RPMI8226 (cell line): ENCODE measurements around the gene NIPBL.

Experiments
- DNase-seq: peaks from one replicate; pipeline ENCODE4 v3.0.0-alpha.2; 2015

Gene NIPBL

GRCh38 chr5:37109338-37109737 is 232.8 kb downstream of the NIPBL start:
- no peak for DNase-seq

- no peak for DNase-seq
Observed at GRCh38 chr5:37110135-37110534, 233.6 kb downstream of the NIPBL start.

- peak; percentile 19 for DNase-seq
Observed at GRCh38 chr5:37111426-37112382, 235.1 kb downstream of the NIPBL start.

- no peak for DNase-seq
Observed at GRCh38 chr5:37112383-37112991, 235.9 kb downstream of the NIPBL start.
